HCT116 (cell line): ENCODE results near the gene FBXL17.

Source experiments
- EZH2phosphoT487 ChIP-seq: fragments of 200-600 bp; IDR thresholded peaks from 2 replicates; pipeline ENCODE4 v1.6.1; 2018; ENCODE audit warnings: antibody characterized with exemption, borderline replicate concordance
- FOSL1 ChIP-seq: IDR thresholded peaks from 2 replicates; pipeline ENCODE4 v1.6.1; 2012; ENCODE audit warnings: low read depth
- POLR2A ChIP-seq: IDR thresholded peaks from 2 replicates; pipeline ENCODE4 v1.7.0; 2011; ENCODE audit warnings: borderline replicate concordance; ENCODE audit not compliant: insufficient read depth, insufficient read length; ENCODE audit errors: extremely low read depth
- TF ChIP-seq, protein P1 (sequence below), 3 experiments: fragments of 200-600 bp in 1 of 3; sonication (generic) in 1 of 3; IDR thresholded peaks in 2 of 3; conservative IDR thresholded peaks in 1 of 3; 2 replicates each; pipeline ENCODE4 v1.5.1; 2012 to 2017; ENCODE audit warnings: low read depth in 2 of 3, low read length in 2 of 3, antibody characterized with exemption in 1 of 3, borderline replicate concordance in 1 of 3, control low read depth in 1 of 3, mild to moderate bottlenecking in 1 of 3, mixed read lengths in 1 of 3, mixed run types in 1 of 3, moderate library complexity in 1 of 3; ENCODE audit not compliant: insufficient read depth in 1 of 3

GRCh38 chr5:108168915-108169314 lies 213.0 kb downstream of the FBXL17 start:
- TF ChIP-seq, protein P1, sequence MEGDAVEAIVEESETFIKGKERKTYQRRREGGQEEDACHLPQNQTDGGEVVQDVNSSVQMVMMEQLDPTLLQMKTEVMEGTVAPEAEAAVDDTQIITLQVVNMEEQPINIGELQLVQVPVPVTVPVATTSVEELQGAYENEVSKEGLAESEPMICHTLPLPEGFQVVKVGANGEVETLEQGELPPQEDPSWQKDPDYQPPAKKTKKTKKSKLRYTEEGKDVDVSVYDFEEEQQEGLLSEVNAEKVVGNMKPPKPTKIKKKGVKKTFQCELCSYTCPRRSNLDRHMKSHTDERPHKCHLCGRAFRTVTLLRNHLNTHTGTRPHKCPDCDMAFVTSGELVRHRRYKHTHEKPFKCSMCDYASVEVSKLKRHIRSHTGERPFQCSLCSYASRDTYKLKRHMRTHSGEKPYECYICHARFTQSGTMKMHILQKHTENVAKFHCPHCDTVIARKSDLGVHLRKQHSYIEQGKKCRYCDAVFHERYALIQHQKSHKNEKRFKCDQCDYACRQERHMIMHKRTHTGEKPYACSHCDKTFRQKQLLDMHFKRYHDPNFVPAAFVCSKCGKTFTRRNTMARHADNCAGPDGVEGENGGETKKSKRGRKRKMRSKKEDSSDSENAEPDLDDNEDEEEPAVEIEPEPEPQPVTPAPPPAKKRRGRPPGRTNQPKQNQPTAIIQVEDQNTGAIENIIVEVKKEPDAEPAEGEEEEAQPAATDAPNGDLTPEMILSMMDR (IDR thresholded peaks at IDR 0.05 in 2 of 3, conservative IDR thresholded peaks at IDR 0.05 in 1 of 3; ENCODE audit: borderline replicate concordance in 1 of 3, insufficient read depth in 1 of 3, low read depth in 2 of 3, low read length in 2 of 3) = no peak
- TF ChIP-seq FOSL1 = no peak
- no peak for TF ChIP-seq POLR2A
- no peak for TF ChIP-seq EZH2phosphoT487
